ENCODE results near the gene EREG.

DNA sequence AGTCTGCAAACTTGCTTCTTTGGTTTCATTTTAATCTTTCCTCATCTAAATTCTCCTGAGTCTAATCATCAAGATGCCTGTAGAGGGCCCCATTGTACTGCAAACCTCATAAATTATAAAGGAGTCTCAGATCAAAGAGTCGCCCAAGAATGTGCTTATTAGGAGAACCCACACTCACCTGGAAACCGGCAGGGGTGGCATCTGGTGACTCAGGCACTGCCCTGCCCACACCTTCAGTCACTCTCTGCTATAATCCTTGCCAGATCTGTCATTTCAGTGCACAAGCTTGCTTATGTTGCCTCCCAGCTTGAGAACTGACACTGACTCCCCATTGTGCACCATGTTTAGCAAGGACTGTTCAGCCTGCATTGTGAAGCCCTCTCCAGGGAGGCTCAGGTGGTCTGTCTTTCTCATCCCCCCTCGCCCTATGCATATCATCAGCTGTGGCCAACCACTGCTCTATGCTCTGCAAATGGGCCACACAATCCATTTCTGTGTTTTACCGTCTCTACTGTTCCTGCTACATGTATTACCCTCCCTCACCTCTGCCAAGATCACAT is 44.3 kb upstream of the EREG start:
- TF ChIP-seq, protein P1, sequence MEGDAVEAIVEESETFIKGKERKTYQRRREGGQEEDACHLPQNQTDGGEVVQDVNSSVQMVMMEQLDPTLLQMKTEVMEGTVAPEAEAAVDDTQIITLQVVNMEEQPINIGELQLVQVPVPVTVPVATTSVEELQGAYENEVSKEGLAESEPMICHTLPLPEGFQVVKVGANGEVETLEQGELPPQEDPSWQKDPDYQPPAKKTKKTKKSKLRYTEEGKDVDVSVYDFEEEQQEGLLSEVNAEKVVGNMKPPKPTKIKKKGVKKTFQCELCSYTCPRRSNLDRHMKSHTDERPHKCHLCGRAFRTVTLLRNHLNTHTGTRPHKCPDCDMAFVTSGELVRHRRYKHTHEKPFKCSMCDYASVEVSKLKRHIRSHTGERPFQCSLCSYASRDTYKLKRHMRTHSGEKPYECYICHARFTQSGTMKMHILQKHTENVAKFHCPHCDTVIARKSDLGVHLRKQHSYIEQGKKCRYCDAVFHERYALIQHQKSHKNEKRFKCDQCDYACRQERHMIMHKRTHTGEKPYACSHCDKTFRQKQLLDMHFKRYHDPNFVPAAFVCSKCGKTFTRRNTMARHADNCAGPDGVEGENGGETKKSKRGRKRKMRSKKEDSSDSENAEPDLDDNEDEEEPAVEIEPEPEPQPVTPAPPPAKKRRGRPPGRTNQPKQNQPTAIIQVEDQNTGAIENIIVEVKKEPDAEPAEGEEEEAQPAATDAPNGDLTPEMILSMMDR (conservative IDR thresholded peaks at IDR 0.05), result peak; percentile 74
- no peak for TF ChIP-seq EZH2 (IDR thresholded peaks at IDR 0.05; ENCODE audit: low read depth)

All from PC-9 (cell line).